ENCODE data around the gene OPCML.

The OPCML gene

DNA sequence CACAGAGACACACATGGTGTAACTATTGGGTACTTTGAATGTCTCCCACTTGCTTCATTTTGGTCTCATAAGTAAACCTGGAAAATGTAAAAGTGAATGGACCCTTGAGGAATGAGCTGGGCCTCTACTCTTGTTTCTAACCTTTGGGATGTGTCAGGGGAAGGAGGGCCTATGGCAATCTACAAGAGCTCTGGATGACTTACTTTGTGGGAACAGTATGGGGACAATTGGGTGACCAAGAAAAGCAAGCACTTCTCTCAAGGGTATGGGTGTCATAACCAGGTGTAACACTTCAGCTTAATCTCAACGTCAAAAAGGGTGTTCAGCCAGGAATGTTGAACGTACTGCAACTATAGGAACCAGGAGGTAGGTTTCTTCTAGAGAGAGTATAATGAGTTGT, 144.0 kb downstream of the OPCML start:
- no peak overlapping the region for H3K4me3 ChIP-seq (ENCODE audit: low read depth, low read length)
- H3K79me2 ChIP-seq (ENCODE audit: control insufficient read depth, insufficient read depth, low read length, unreplicated experiment): no peaks in the 10 kb centered on the region
- H3K27me3 ChIP-seq (ENCODE audit: insufficient read depth, low read length): no peaks in the 10 kb centered on the region
- H2AFZ ChIP-seq (ENCODE audit: low read length, unreplicated experiment): no peak overlapping the region
- no peaks in the 10 kb centered on the region for H3K4me1 ChIP-seq (ENCODE audit: control insufficient read depth, insufficient read depth, low read length, unreplicated experiment)
- H3K27ac ChIP-seq (ENCODE audit: low read depth, low read length): no peak overlapping the region
- H3K36me3 ChIP-seq (ENCODE audit: insufficient read depth, low read length): no peaks in the 10 kb centered on the region

- Histone ChIP-seq H3K36me3 (ENCODE audit: insufficient read depth, low read length) (no peaks in the 10 kb centered on the region), H2AFZ (ENCODE audit: low read length, unreplicated experiment) (no peak overlapping the region), H3K27ac (ENCODE audit: low read depth, low read length) (no peak overlapping the region), H3K79me2 (ENCODE audit: control insufficient read depth, insufficient read depth, low read length, unreplicated experiment) (no peaks in the 10 kb centered on the region), H3K4me1 (ENCODE audit: control insufficient read depth, insufficient read depth, low read length, unreplicated experiment) (no peaks in the 10 kb centered on the region), H3K4me3 (ENCODE audit: low read depth, low read length) (no peak overlapping the region), H3K27me3 (ENCODE audit: insufficient read depth, low read length) (no peaks in the 10 kb centered on the region)
Observed at GRCh38 chr11:133386852-133387251, 145.4 kb downstream of the OPCML start.

GRCh38 chr11:133386262-133386661, 146.0 kb downstream of the OPCML start:
- H3K79me2 ChIP-seq (ENCODE audit: control insufficient read depth, insufficient read depth, low read length, unreplicated experiment): no peaks in the 10 kb centered on the region
- no peak overlapping the region for H3K4me3 ChIP-seq (ENCODE audit: low read depth, low read length)

GRCh38 chr11:133385781-133386180, 146.5 kb downstream of the OPCML start:
- no peak overlapping the region for H3K4me3 ChIP-seq (ENCODE audit: low read depth, low read length)
- no peaks in the 10 kb centered on the region for H3K36me3 ChIP-seq (ENCODE audit: insufficient read depth, low read length)
- no peaks in the 10 kb centered on the region for H3K79me2 ChIP-seq (ENCODE audit: control insufficient read depth, insufficient read depth, low read length, unreplicated experiment)
- no peak overlapping the region for H3K27ac ChIP-seq (ENCODE audit: low read depth, low read length)
- H3K27me3 ChIP-seq (ENCODE audit: insufficient read depth, low read length): no peaks in the 10 kb centered on the region
- no peaks in the 10 kb centered on the region for H3K4me1 ChIP-seq (ENCODE audit: control insufficient read depth, insufficient read depth, low read length, unreplicated experiment)
- no peak overlapping the region for H2AFZ ChIP-seq (ENCODE audit: low read length, unreplicated experiment)

More at GRCh38 chr11:133386262-133386661, 146.0 kb downstream of the OPCML start:
- H3K36me3 ChIP-seq (ENCODE audit: insufficient read depth, low read length): no peaks in the 10 kb centered on the region
- no peak overlapping the region for H3K27ac ChIP-seq (ENCODE audit: low read depth, low read length)
- no peak overlapping the region for H2AFZ ChIP-seq (ENCODE audit: low read length, unreplicated experiment)
- no peaks in the 10 kb centered on the region for H3K4me1 ChIP-seq (ENCODE audit: control insufficient read depth, insufficient read depth, low read length, unreplicated experiment)
- no peaks in the 10 kb centered on the region for H3K27me3 ChIP-seq (ENCODE audit: insufficient read depth, low read length)

DNA sequence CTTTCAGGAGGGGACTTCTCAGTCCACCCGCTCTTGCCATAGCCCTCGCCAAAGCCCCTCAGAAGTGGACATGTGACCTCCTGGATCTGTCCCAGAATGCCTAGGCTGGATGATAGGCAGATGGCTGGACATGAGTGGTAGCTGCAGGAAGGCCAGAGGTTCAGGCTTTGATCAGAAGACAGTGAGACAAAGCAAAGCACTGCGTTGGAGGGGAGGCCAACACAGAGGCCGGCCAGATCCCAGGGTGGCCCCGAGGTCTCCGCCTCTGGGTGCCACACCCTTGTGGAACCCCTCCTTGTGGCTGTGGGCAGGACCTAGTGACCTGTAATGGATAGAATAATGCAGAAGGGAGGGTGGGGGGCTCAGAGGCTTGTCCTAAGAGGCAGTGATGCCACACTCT, 147.6 kb downstream of the OPCML start:
- no peaks in the 10 kb centered on the region for H3K27me3 ChIP-seq (ENCODE audit: insufficient read depth, low read length)
- no peaks in the 10 kb centered on the region for H3K79me2 ChIP-seq (ENCODE audit: control insufficient read depth, insufficient read depth, low read length, unreplicated experiment)
- H3K4me1 ChIP-seq (ENCODE audit: control insufficient read depth, insufficient read depth, low read length, unreplicated experiment): no peaks in the 10 kb centered on the region
- no peak overlapping the region for H3K4me3 ChIP-seq (ENCODE audit: low read depth, low read length)
- no peak overlapping the region for H2AFZ ChIP-seq (ENCODE audit: low read length, unreplicated experiment)
- H3K27ac ChIP-seq (ENCODE audit: low read depth, low read length): no peak overlapping the region
- H3K36me3 ChIP-seq (ENCODE audit: insufficient read depth, low read length): no peaks in the 10 kb centered on the region

DNA sequence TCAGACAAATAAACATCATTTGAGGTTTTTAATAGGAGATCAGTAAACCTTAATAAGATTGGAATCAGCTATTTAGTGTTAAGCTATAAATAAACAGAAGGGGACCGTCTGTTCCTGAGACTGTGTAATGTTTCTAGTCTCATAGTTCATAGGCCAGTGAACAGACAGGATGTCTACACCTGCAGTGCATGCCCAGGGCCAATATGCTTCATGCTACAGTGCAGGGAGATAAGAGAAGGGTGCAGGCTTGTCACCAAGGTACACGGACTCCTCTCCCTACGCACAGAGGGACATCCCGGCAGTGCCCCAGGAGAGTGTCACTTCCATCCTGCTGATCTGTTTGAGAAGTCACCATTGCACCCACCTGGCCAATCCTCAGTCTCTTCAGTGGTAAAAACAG, 148.6 kb downstream of the OPCML start:
- Histone ChIP-seq H3K4me3 (ENCODE audit: low read depth, low read length) (no peak overlapping the region), H3K36me3 (ENCODE audit: insufficient read depth, low read length) (no peaks in the 10 kb centered on the region), H3K79me2 (ENCODE audit: control insufficient read depth, insufficient read depth, low read length, unreplicated experiment) (no peaks in the 10 kb centered on the region), H3K27me3 (ENCODE audit: insufficient read depth, low read length) (no peaks in the 10 kb centered on the region), H3K4me1 (ENCODE audit: control insufficient read depth, insufficient read depth, low read length, unreplicated experiment) (no peaks in the 10 kb centered on the region), H3K27ac (ENCODE audit: low read depth, low read length) (no peak overlapping the region), H2AFZ (ENCODE audit: low read length, unreplicated experiment) (no peak overlapping the region)

- Histone ChIP-seq H2AFZ (ENCODE audit: low read length, unreplicated experiment) (no peak overlapping the region), H3K27me3 (ENCODE audit: insufficient read depth, low read length) (no peaks in the 10 kb centered on the region), H3K36me3 (ENCODE audit: insufficient read depth, low read length) (no peaks in the 10 kb centered on the region), H3K4me3 (ENCODE audit: low read depth, low read length) (no peak overlapping the region), H3K4me1 (ENCODE audit: control insufficient read depth, insufficient read depth, low read length, unreplicated experiment) (no peaks in the 10 kb centered on the region), H3K79me2 (ENCODE audit: control insufficient read depth, insufficient read depth, low read length, unreplicated experiment) (no peaks in the 10 kb centered on the region), H3K27ac (ENCODE audit: low read depth, low read length) (no peak overlapping the region)
Observed at GRCh38 chr11:133383201-133383600, 149.1 kb downstream of the OPCML start.

GRCh38 chr11:133382131-133382812, 150.0 kb downstream of the OPCML start:
- Histone ChIP-seq H3K27ac (ENCODE audit: low read depth, low read length) (no peak overlapping the region), H2AFZ (ENCODE audit: low read length, unreplicated experiment) (no peak overlapping the region), H3K4me3 (ENCODE audit: low read depth, low read length) (no peak overlapping the region), H3K79me2 (ENCODE audit: control insufficient read depth, insufficient read depth, low read length, unreplicated experiment) (no peaks in the 10 kb centered on the region), H3K4me1 (ENCODE audit: control insufficient read depth, insufficient read depth, low read length, unreplicated experiment) (no peaks in the 10 kb centered on the region), H3K36me3 (ENCODE audit: insufficient read depth, low read length) (no peaks in the 10 kb centered on the region), H3K27me3 (ENCODE audit: insufficient read depth, low read length) (no peaks in the 10 kb centered on the region)

GRCh38 chr11:133381761-133382130, 150.6 kb downstream of the OPCML start:
- no peaks in the 10 kb centered on the region for H3K4me1 ChIP-seq (ENCODE audit: control insufficient read depth, insufficient read depth, low read length, unreplicated experiment)

DNA sequence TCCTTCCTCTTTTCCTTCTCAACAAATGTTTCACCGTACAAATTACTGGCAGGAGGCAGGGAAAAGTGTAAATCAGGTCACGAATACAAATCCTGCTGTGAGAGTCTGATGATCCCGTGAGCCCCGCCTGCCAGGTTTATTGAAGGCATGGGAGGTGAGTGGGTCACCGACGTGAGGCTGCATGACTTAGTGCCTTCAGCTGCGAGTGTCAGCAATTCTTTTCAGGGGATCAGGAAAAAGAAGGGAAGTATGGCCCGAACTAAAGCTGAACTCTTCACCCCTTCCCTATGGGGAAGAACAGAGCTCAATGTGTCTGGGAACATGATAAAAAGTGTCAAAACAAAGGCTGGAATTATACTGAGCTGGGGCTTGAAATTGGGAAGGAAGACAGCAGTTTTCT, 166.2 kb downstream of the OPCML start:
- no peaks in the 10 kb centered on the region for H3K4me1 ChIP-seq (ENCODE audit: control insufficient read depth, insufficient read depth, low read length, unreplicated experiment)
- H2AFZ ChIP-seq (ENCODE audit: low read length, unreplicated experiment): no peak overlapping the region
- no peaks in the 10 kb centered on the region for H3K79me2 ChIP-seq (ENCODE audit: control insufficient read depth, insufficient read depth, low read length, unreplicated experiment)
- no peaks in the 10 kb centered on the region for H3K36me3 ChIP-seq (ENCODE audit: insufficient read depth, low read length)
- H3K27me3 ChIP-seq (ENCODE audit: insufficient read depth, low read length): no peaks in the 10 kb centered on the region
- no peak overlapping the region for H3K4me3 ChIP-seq (ENCODE audit: low read depth, low read length)
- H3K27ac ChIP-seq (ENCODE audit: low read depth, low read length): no peak overlapping the region

More at GRCh38 chr11:133381761-133382130, 150.6 kb downstream of the OPCML start:
- H3K36me3 ChIP-seq (ENCODE audit: insufficient read depth, low read length): no peaks in the 10 kb centered on the region
- no peaks in the 10 kb centered on the region for H3K27me3 ChIP-seq (ENCODE audit: insufficient read depth, low read length)
- H2AFZ ChIP-seq (ENCODE audit: low read length, unreplicated experiment): no peak overlapping the region
- H3K27ac ChIP-seq (ENCODE audit: low read depth, low read length): no peak overlapping the region
- H3K4me3 ChIP-seq (ENCODE audit: low read depth, low read length): no peak overlapping the region
- H3K79me2 ChIP-seq (ENCODE audit: control insufficient read depth, insufficient read depth, low read length, unreplicated experiment): no peaks in the 10 kb centered on the region

GRCh38 chr11:133362916-133363315, 169.4 kb downstream of the OPCML start:
- H3K27ac ChIP-seq (ENCODE audit: low read depth, low read length): no peak overlapping the region
- H2AFZ ChIP-seq (ENCODE audit: low read length, unreplicated experiment): no peak overlapping the region
- no peaks in the 10 kb centered on the region for H3K4me1 ChIP-seq (ENCODE audit: control insufficient read depth, insufficient read depth, low read length, unreplicated experiment)
- no peak overlapping the region for H3K4me3 ChIP-seq (ENCODE audit: low read depth, low read length)
- H3K27me3 ChIP-seq (ENCODE audit: insufficient read depth, low read length): no peaks in the 10 kb centered on the region
- no peaks in the 10 kb centered on the region for H3K79me2 ChIP-seq (ENCODE audit: control insufficient read depth, insufficient read depth, low read length, unreplicated experiment)
- no peaks in the 10 kb centered on the region for H3K36me3 ChIP-seq (ENCODE audit: insufficient read depth, low read length)
